IPS DF 6.9 (cell line): ENCODE data around the gene PGGHG.
"Not testable (repeated sequence)": the region's sequence is repeated elsewhere in the genome, so short reads cannot be mapped to it uniquely, and the experiment has no call there.

Experiments
- DNase-seq: peaks from one replicate; pipeline ENCODE4 v3.0.0-alpha.2; 2013; ENCODE audit warnings: low read depth, low spot score
- H3K27ac ChIP-seq: one replicate; pipeline ENCODE4 v1.5.1; 2013; ENCODE audit warnings: low read length, control low read depth
- H3K27me3 ChIP-seq: 2 replicates; pipeline ENCODE4 v1.6.1; 2013; ENCODE audit warnings: mild to moderate bottlenecking, low read length; ENCODE audit not compliant: control insufficient read depth, insufficient read depth
- H3K36me3 ChIP-seq: 2 replicates; pipeline ENCODE4 v1.6.1; 2013; ENCODE audit warnings: low read length; ENCODE audit not compliant: control insufficient read depth, insufficient read depth
- H3K4me1 ChIP-seq: 2 replicates; pipeline ENCODE4 v1.6.1; 2013; ENCODE audit warnings: low read length; ENCODE audit not compliant: control insufficient read depth, insufficient read depth
- H3K4me3 ChIP-seq: 2 replicates; pipeline ENCODE4 v1.5.1; 2013; ENCODE audit warnings: mild to moderate bottlenecking, low read length
- H3K9me3 ChIP-seq: 2 replicates; pipeline ENCODE4 v1.6.1; 2013; ENCODE audit warnings: low read length, inconsistent platforms; ENCODE audit not compliant: control insufficient read depth, insufficient read depth
- WGBS: extraction: QIAGEN DNeasy Blood & Tissue Kit; methylation state at CpG from one replicate; pipeline ENCODE4 v1.1.7; 2013; ENCODE audit warnings: mixed read lengths, missing lambda C conversion rate; ENCODE audit not compliant: insufficient read length, insufficient coverage; 5-methylcytosine and 5-hydroxymethylcytosine counted together

Gene PGGHG

DNA sequence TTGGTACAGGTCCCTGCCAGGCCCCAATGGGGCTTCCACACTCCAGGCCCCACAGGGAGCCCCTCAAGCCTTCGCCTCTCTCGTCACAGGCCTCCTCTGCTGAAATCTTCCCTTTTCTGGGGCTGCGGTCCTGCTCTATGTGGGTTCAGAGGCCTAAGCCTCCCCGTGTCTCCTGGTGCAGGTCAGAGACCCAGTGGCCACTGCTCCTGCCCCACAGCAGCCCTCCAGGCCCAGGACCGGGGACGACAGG, 37.6 kb downstream of the PGGHG start:
- DNase-seq: no peak
- no peaks in the 10 kb centered on the region for H3K27me3 ChIP-seq
- no peak overlapping the region for H3K4me3 ChIP-seq
- no peak overlapping the region for H3K27ac ChIP-seq
- H3K9me3 ChIP-seq: no peaks in the 10 kb centered on the region
- H3K4me1 ChIP-seq: no peaks in the 10 kb centered on the region; the same call in 1 of the 2 replicates
- H3K36me3 ChIP-seq: no peaks in the 10 kb centered on the region
- WGBS: no CpG with 5 or more reads among the region's 6 CpGs

- Histone ChIP-seq H3K27ac (no peak overlapping the region), H3K36me3 (no peaks in the 10 kb centered on the region), H3K4me3 (no peak overlapping the region), H3K9me3 (no peaks in the 10 kb centered on the region), H3K27me3 (no peaks in the 10 kb centered on the region), H3K4me1 (no peaks in the 10 kb centered on the region; the same call in 1 of the 2 replicates)
- WGBS: no CpG with 5 or more reads among the region's 19 CpGs
- no peak for DNase-seq
Observed at GRCh38 chr11:326842-327580, 38.1 kb downstream of the PGGHG start.

- no peaks in the 10 kb centered on the region; the same call in 1 of the 2 replicates for H3K4me1 ChIP-seq
- WGBS: no CpG with 5 or more reads among the region's 3 CpGs
- H3K27me3 ChIP-seq: no peaks in the 10 kb centered on the region
- H3K9me3 ChIP-seq: no peaks in the 10 kb centered on the region
- H3K36me3 ChIP-seq: no peaks in the 10 kb centered on the region
- no peak overlapping the region for H3K4me3 ChIP-seq
- H3K27ac ChIP-seq: no peak overlapping the region
- DNase-seq: no peak
Observed at GRCh38 chr11:327581-327923, 38.6 kb downstream of the PGGHG start.

- no CpG with 5 or more reads among the region's 13 CpGs for WGBS
- no peak for DNase-seq
- Histone ChIP-seq H3K4me3 (no peak overlapping the region), H3K36me3 (no peaks in the 10 kb centered on the region), H3K4me1 (no peaks in the 10 kb centered on the region; the same call in 1 of the 2 replicates), H3K9me3 (no peaks in the 10 kb centered on the region), H3K27ac (no peak overlapping the region), H3K27me3 (no peaks in the 10 kb centered on the region)
Observed at GRCh38 chr11:328012-328411, 39.1 kb downstream of the PGGHG start.

- not testable (repeated sequence) for H3K36me3 ChIP-seq, H3K27me3 ChIP-seq, H3K9me3 ChIP-seq, H3K4me1 ChIP-seq, H3K27ac ChIP-seq, H3K4me3 ChIP-seq, DNase-seq
- WGBS: no CpG with 5 or more reads among the region's 15 CpGs
Observed at GRCh38 chr11:328516-329100, 39.7 kb downstream of the PGGHG start.

DNA sequence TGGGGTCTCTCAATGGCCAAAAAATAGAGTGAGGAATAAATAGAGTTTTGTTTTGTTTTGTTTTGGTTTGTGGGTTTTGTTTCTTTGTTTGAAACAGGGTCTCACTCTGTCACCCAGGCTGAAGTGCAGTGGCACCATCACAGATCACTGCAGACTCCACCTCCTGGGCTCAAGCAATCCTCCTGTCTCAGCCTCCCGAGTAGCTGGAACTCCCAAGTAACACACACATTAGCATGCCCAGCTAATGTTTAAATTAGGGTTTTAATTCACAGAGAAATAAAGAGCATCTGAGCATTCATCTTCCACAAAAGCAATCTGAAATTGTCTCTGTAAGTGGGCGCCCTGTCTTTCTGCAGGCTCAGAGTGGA, 40.9 kb downstream of the PGGHG start:
- Histone ChIP-seq H3K27me3 (no peaks in the 10 kb centered on the region), H3K4me1 (peaks cover 1% of the 10 kb centered on the region), H3K36me3 (no peaks in the 10 kb centered on the region), H3K9me3 (no peaks in the 10 kb centered on the region), H3K27ac (no peak overlapping the region), H3K4me3 (no peak overlapping the region)
- no peak for DNase-seq
- WGBS: no CpG with 5 or more reads among the region's 2 CpGs

DNA sequence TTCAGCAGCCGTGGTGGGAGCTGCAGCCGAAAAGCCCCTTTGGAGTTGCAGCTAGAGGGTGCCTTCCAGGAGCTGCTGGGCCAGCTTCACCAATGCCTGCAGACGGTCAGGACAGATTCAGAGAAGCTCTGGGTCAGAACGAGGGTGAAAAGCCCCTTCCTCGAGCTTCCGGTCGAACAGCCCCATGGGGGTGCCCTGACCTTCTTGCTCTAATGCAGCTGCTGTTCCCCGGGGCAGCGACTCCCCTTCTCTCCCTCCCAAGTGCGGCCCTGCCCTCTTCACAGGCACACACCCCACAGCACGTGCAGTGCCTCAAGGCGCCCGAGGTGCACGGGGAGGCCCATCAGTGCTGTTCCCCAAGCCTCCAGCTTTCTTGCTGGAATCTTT, 41.4 kb downstream of the PGGHG start:
- Histone ChIP-seq H3K27ac (no peak overlapping the region), H3K27me3 (no peaks in the 10 kb centered on the region), H3K36me3 (no peaks in the 10 kb centered on the region), H3K9me3 (no peaks in the 10 kb centered on the region), H3K4me3 (no peak overlapping the region), H3K4me1 (peaks cover 1% of the 10 kb centered on the region)
- no CpG with 5 or more reads among the region's 14 CpGs for WGBS
- no peak for DNase-seq

DNA sequence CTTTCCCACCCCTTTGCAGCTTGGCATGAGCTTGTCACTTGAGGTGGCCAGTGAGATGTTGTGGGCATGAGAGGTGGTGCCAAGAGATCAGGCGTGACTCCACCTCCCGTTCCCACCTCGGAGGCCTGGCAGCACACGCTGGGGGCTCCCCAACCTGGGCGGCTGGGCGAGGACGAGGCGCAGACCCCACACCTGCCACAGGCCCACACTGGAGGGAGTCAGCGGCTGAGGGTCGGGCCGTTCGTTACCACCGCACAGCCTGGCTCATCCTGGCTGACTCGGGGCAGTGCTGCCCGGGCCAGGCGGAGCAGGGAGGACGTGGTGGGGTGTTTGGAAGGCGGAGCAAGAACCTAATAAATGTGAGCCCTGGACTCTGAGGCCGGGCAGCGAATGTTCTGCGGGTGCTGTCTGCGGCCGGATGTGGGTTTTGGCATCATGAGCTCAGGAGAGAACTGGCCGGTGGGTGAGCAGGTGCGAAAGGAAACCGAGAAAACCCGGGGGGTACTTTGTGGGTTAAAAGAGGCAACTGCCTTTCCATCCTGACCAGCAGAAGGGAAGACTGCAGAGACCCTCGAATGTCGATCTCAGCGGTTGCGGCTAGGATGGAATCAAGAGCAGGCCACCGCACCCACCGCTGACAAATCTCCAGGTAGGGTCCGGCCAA, 41.9 kb downstream of the PGGHG start:
- Histone ChIP-seq H3K4me1 (peaks cover 1% of the 10 kb centered on the region), H3K9me3 (no peaks in the 10 kb centered on the region), H3K4me3 (no peak overlapping the region), H3K27ac (no peak overlapping the region), H3K27me3 (no peaks in the 10 kb centered on the region), H3K36me3 (no peaks in the 10 kb centered on the region)
- no CpG with 5 or more reads among the region's 34 CpGs for WGBS
- no peak for DNase-seq

GRCh38 chr11:331358-332060, 42.6 kb downstream of the PGGHG start:
- Histone ChIP-seq H3K36me3 (no peaks in the 10 kb centered on the region), H3K27ac (no peak overlapping the region), H3K27me3 (no peaks in the 10 kb centered on the region), H3K4me1 (peaks cover 4% of the 10 kb centered on the region), H3K9me3 (no peaks in the 10 kb centered on the region), H3K4me3 (no peak overlapping the region)
- WGBS: no CpG with 5 or more reads among the region's 19 CpGs
- DNase-seq: no peak

DNA sequence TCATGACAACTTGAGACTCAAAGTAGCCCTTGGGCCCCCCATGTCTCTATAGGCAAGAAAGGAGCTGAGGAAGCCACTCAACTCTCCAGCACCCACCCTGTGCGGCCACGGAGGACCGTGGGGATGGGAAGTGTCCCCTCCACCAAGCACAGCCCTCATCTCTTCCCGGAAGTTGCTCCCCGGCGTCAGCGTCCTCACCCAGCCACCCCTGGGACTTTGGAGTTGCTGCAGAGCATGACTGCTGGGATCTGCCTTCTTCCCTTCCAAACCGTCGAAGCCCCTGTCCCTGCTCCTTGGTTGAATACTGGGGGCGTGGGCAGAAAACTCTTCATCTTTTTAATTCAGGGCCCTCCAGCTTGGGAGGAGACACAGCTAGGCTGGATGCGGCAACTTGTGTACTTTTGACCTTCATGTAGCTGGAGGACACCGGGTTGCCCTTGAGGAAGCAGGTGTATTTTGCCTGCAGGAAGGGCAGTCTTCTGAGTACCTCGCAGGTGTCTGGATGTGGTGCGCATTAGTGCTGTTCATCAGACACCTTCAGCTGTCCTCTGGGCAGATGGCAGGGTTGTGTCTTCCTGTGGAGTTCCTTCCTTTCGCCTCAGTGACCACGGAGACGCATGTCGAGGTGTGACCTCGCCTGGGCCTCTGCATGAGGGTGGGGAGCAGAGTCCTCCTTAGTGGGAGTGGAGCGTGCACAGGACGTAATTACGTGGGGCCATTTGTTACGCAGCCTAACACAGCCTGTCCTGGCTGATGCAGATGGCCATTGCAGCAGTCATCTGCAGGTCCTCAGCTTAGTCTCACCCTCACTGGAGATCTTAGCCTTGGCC, 43.9 kb downstream of the PGGHG start:
- H3K9me3 ChIP-seq: no peaks in the 10 kb centered on the region
- H3K4me1 ChIP-seq: peaks cover 6% of the 10 kb centered on the region
- no CpG with 5 or more reads among the region's 23 CpGs for WGBS
- DNase-seq: no peak
- H3K4me3 ChIP-seq: no peak overlapping the region
- no peaks in the 10 kb centered on the region for H3K36me3 ChIP-seq
- no peak overlapping the region for H3K27ac ChIP-seq
- no peaks in the 10 kb centered on the region for H3K27me3 ChIP-seq
